DOHH2 (cell line): ENCODE data around the gene LRTM1.

Experiments
- EZH2phosphoT487 ChIP-seq: fragments of 200-600 bp; sonication (generic); IDR thresholded peaks from 2 replicates; pipeline ENCODE4 v1.6.1; 2017; ENCODE audit warnings: borderline replicate concordance, mild to moderate bottlenecking, antibody characterized with exemption, low read length, moderate library complexity, mixed read lengths
- TF ChIP-seq, protein P1 (sequence below): fragments of 200-600 bp; sonication (generic); IDR thresholded peaks from one replicate; pipeline ENCODE4 v1.5.1; 2014; ENCODE audit warnings: antibody characterized with exemption, mild to moderate bottlenecking, low read depth, low read length; ENCODE audit not compliant: poor library complexity, severe bottlenecking

DNA sequence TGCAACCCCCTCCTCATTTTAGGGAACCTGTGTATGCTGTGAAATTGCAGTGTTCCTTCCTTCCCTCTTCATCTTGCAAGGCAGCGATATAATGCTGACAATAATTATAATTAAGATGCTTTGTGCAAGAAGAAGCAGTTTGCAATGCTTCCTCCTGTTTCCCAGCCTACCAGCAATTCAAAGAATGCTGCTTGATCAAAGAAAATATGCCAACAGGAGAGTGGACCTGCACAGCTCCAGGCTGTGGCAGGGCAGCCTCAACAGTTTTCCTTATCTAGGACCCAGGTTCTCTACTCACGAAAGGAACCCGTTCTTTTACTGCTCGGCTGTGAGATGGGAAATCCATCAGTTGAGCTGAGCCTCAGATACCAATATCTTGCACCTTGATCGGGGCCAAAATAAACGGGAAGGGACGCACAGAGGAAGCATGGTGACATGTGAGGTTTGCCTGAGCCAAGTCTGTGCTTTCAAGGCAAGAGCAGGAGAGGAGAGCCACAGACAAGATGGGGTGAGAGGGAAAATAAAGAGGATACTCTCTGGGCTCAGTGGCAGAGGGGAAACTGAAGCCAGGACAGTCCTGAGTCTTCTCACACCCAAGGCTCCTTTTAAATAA, 22.6 kb upstream of the LRTM1 start:
- no peak for TF ChIP-seq EZH2phosphoT487
- TF ChIP-seq, protein P1, sequence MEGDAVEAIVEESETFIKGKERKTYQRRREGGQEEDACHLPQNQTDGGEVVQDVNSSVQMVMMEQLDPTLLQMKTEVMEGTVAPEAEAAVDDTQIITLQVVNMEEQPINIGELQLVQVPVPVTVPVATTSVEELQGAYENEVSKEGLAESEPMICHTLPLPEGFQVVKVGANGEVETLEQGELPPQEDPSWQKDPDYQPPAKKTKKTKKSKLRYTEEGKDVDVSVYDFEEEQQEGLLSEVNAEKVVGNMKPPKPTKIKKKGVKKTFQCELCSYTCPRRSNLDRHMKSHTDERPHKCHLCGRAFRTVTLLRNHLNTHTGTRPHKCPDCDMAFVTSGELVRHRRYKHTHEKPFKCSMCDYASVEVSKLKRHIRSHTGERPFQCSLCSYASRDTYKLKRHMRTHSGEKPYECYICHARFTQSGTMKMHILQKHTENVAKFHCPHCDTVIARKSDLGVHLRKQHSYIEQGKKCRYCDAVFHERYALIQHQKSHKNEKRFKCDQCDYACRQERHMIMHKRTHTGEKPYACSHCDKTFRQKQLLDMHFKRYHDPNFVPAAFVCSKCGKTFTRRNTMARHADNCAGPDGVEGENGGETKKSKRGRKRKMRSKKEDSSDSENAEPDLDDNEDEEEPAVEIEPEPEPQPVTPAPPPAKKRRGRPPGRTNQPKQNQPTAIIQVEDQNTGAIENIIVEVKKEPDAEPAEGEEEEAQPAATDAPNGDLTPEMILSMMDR = no peak
